SK-N-SH (cell line): Measurements from ENCODE around the gene PISD. TPM values are rescaled to one million over a fixed set of nuclear protein-coding genes. Genes with fewer than 3 reads are reported as not detected.

Experiments used
- CTCF ChIA-PET: fragments of 300-600, 350-600 bp; formaldehyde crosslinking; extraction: SDS; loops from one replicate; lab custom pipeline; 2021; lab: Yijun Ruan, JAX
- POLR2A ChIA-PET: fragments of 350-600 bp; sonication (Branson Sonifier 250); formaldehyde crosslinking; extraction: SDS; loops from one replicate; lab custom pipeline; 2020; ENCODE audit warnings: antibody characterized with exemption, inconsistent platforms; lab: Yijun Ruan, JAX
- DNase-seq: peaks from one replicate; pipeline ENCODE4 v3.0.0; 2012
- H2AFZ ChIP-seq: fragments of 200-600 bp; sonication (generic); 2 replicates; pipeline ENCODE4 v1.8.1; 2016; ENCODE audit warnings: antibody characterized with exemption, mild to moderate bottlenecking, low read depth
- H3F3A ChIP-seq: fragments of 200-600 bp; sonication (generic); replicated peaks from 2 replicates; pipeline ENCODE3; 2016; ENCODE audit warnings: antibody characterized with exemption, mild to moderate bottlenecking; ENCODE audit not compliant: insufficient read depth
- H3K27ac ChIP-seq, 2 experiments: fragments of 200-500 bp in 1 of 2; fragments of 200-600 bp in 1 of 2; sonication (Bioruptor generic) in 1 of 2; sonication (generic), shearing (Covaris generic) in 1 of 2; 2 replicates each; pipeline versions ENCODE4 v1.5.1 to v1.6.1; 2014 to 2016; ENCODE audit warnings: low read depth in 2 of 2, inconsistent platforms in 1 of 2, low read length in 1 of 2, mild to moderate bottlenecking in 1 of 2, mixed read lengths in 1 of 2
- H3K27me3 ChIP-seq: fragments of 200-600 bp; sonication (generic), shearing (Covaris generic); 2 replicates; pipeline ENCODE4 v1.6.1; 2016; ENCODE audit warnings: mixed run types; ENCODE audit not compliant: insufficient read depth
- H3K36me3 ChIP-seq, 2 experiments: fragments of 200-500 bp in 1 of 2; fragments of 200-600 bp in 1 of 2; sonication (Bioruptor generic) in 1 of 2; sonication (generic) in 1 of 2; replicated peaks in 1 of 2; 2 replicates each; pipeline versions ENCODE3 to v1.5.1; 2014 to 2016; ENCODE audit warnings: low read length in 1 of 2, mild to moderate bottlenecking in 1 of 2; ENCODE audit not compliant: insufficient read depth in 2 of 2, control insufficient read depth in 1 of 2
- H3K4me1 ChIP-seq, 2 experiments: fragments of 200-500 bp in 1 of 2; fragments of 200-600 bp in 1 of 2; sonication (Bioruptor generic) in 1 of 2; sonication (generic), shearing (Covaris generic) in 1 of 2; 2 replicates each; pipeline versions ENCODE4 v1.5.1 to v1.6.1; 2014 to 2016; ENCODE audit warnings: low read depth in 1 of 2, low read length in 1 of 2, mixed run types in 1 of 2; ENCODE audit not compliant: insufficient read depth in 2 of 2, control insufficient read depth in 1 of 2
- H3K4me2 ChIP-seq: fragments of 200-600 bp; sonication (generic), shearing (Covaris generic); 2 replicates; pipeline ENCODE4 v1.6.1; 2017; ENCODE audit warnings: mixed run types
- H3K4me3 ChIP-seq, 2 experiments: fragments of 200-500 bp in 1 of 2; fragments of 200-600 bp in 1 of 2; sonication (Bioruptor generic) in 1 of 2; sonication (generic), shearing (Covaris generic) in 1 of 2; 2 replicates each; pipeline versions ENCODE4 v1.5.1 to v1.8.1; 2014 to 2016; ENCODE audit warnings: low read depth in 2 of 2, inconsistent platforms in 1 of 2, low read length in 1 of 2, mild to moderate bottlenecking in 1 of 2, mixed read lengths in 1 of 2, moderate library complexity in 1 of 2
- H3K79me2 ChIP-seq: fragments of 200-600 bp; sonication (generic); 2 replicates; pipeline ENCODE4 v1.8.1; 2017; ENCODE audit warnings: mild to moderate bottlenecking; ENCODE audit not compliant: insufficient read depth
- H3K9ac ChIP-seq: fragments of 200-600 bp; sonication (generic); 2 replicates; pipeline ENCODE4 v1.6.1; 2017; ENCODE audit warnings: mixed run types
- H3K9me2 ChIP-seq: fragments of 200-600 bp; sonication (generic); 2 replicates; pipeline ENCODE4 v1.6.1; 2017; ENCODE audit warnings: mixed run types
- H3K9me3 ChIP-seq: fragments of 200-600 bp; sonication (generic); 2 replicates; pipeline ENCODE4 v1.6.1; 2017; ENCODE audit warnings: mixed run types, mild to moderate bottlenecking, moderate library complexity
- H4K20me1 ChIP-seq: fragments of 200-600 bp; sonication (generic); 2 replicates; pipeline ENCODE4 v1.6.1; 2017; ENCODE audit warnings: mild to moderate bottlenecking, mixed run types; ENCODE audit not compliant: insufficient read depth
- EP300 ChIP-seq, 2 experiments: IDR thresholded peaks; 2 replicates each; pipeline versions ENCODE4 v1.4.0 to v1.6.1; 2012; ENCODE audit warnings: borderline replicate concordance in 1 of 2, low read depth in 1 of 2, low read length in 1 of 2
- FOXM1 ChIP-seq: IDR thresholded peaks from 2 replicates; pipeline ENCODE4 v1.4.0; 2012; ENCODE audit warnings: low read depth, mild to moderate bottlenecking
- JUND ChIP-seq: IDR thresholded peaks from 2 replicates; pipeline ENCODE4 v1.4.0; 2012
- MXI1 ChIP-seq: IDR thresholded peaks from 2 replicates; pipeline ENCODE4 v1.6.1; 2012; ENCODE audit warnings: mild to moderate bottlenecking, low read depth, low read length, improper control_type of control experiment
- RCOR1 ChIP-seq: fragments of 150-350 bp; IDR thresholded peaks from 2 replicates; pipeline ENCODE4 v1.6.1; 2017; ENCODE audit warnings: antibody characterized with exemption, low read length
- RFX5 ChIP-seq: IDR thresholded peaks from 2 replicates; pipeline ENCODE4 v1.6.1; 2012; ENCODE audit warnings: mild to moderate bottlenecking, improper control_type of control experiment, low read length
- RXRA ChIP-seq: IDR thresholded peaks from 2 replicates; pipeline ENCODE4 v1.4.0; 2012; ENCODE audit warnings: low read depth, mild to moderate bottlenecking, borderline replicate concordance
- SIN3A ChIP-seq: IDR thresholded peaks from 2 replicates; pipeline ENCODE4 v1.6.1; 2012; ENCODE audit warnings: low read depth, mild to moderate bottlenecking, low read length, moderate library complexity, borderline replicate concordance
- TCF12 ChIP-seq: IDR thresholded peaks from 2 replicates; pipeline ENCODE4 v1.4.0; 2012
- TEAD4 ChIP-seq: IDR thresholded peaks from 2 replicates; pipeline ENCODE4 v1.4.0; 2012; ENCODE audit warnings: mild to moderate bottlenecking, borderline replicate concordance; ENCODE audit not compliant: insufficient read depth
- YY1 ChIP-seq: IDR thresholded peaks from 2 replicates; pipeline ENCODE4 v1.4.0; 2012; ENCODE audit warnings: low read depth, mild to moderate bottlenecking
- whole genome bisulfite sequencing: methylation state at CpG from one replicate; pipeline ENCODE4 v1.1.6; 2017; ENCODE audit warnings: low lambda C conversion rate; 5-methylcytosine and 5-hydroxymethylcytosine counted together
- polyA plus RNA-seq, 3 experiments: library from polyadenylated mRNA; depleted of rRNA; stranded (reverse); fragments of >200 nt; gene quantifications; 2 replicates each; pipeline ENCODE4 v1.2.3, GENCODE V29; 2012
- TF ChIP-seq, protein P1 (sequence below): IDR thresholded peaks from 2 replicates; pipeline ENCODE4 v1.4.0; 2012; ENCODE audit warnings: low read depth, borderline replicate concordance
- TF ChIP-seq, protein P2 (sequence below): IDR thresholded peaks from 2 replicates; pipeline ENCODE4 v1.4.0; 2012; ENCODE audit warnings: low read depth
- TF ChIP-seq, protein P3 (sequence below): IDR thresholded peaks from 2 replicates; pipeline ENCODE4; 2012
- TF ChIP-seq, protein P4 (sequence below): IDR thresholded peaks from 2 replicates; pipeline ENCODE4 v1.6.1; 2012; ENCODE audit warnings: mild to moderate bottlenecking, low read depth, low read length, moderate library complexity
- TF ChIP-seq, protein P5 (sequence below): fragments of 200-600 bp; sonication (generic); IDR thresholded peaks from 2 replicates; pipeline ENCODE4 v1.6.1; 2017; ENCODE audit warnings: antibody characterized with exemption, mild to moderate bottlenecking, moderate library complexity

Gene PISD
- polyA plus RNA-seq, 1 of the 3 experiments (the other 2 are of a cell fraction) = 34.9 TPM

DNA sequence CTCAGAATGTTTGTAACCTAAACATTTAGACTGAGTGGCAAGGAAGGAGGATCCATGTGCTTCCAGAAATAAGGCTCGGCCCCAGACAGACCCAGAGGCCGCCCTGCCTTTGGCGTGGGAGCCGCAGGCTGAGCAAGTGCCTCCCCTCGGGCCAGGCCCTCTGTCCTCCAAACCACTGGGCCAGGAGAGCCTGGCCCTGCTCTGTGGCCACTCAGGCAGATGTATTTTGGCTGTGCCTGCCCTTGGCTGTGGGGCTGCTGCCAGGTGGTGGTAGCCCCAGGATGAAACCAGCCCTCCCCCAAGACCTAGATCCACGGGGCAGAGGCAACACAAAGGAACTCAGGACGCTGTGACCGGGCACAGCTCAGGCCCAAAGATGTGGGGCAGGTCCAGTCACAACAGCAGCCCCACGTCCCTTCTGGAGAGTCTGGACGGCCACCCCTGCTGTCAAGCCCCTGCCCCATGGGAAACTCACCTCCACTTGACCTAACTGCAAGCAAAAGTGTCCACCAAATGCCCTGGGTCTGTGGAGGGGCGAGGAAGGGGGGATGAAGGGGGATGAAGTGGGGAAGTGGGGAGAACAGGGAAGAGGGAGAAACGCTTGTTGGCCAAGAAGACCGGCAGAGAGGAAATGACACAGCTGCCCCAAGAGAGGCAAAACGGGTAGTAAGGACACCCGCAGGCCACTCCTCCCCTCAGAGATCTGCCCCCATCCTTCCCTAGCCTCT, 24.0 kb downstream of the PISD start (continued):
- TF ChIP-seq, protein P1, sequence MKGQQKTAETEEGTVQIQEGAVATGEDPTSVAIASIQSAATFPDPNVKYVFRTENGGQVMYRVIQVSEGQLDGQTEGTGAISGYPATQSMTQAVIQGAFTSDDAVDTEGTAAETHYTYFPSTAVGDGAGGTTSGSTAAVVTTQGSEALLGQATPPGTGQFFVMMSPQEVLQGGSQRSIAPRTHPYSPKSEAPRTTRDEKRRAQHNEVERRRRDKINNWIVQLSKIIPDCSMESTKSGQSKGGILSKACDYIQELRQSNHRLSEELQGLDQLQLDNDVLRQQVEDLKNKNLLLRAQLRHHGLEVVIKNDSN = no peak
- TF ChIP-seq FOXM1 (no peak), MXI1 (no peak), RXRA (no peak), TCF12 (no peak), EP300 (IDR thresholded peaks at IDR 0.05; ENCODE audit: borderline replicate concordance in 1 of 2, low read depth in 1 of 2, low read length in 1 of 2) (no peak), RFX5 (no peak), JUND (no peak), SIN3A (no peak)
- TF ChIP-seq, protein P2, sequence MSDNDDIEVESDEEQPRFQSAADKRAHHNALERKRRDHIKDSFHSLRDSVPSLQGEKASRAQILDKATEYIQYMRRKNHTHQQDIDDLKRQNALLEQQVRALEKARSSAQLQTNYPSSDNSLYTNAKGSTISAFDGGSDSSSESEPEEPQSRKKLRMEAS = no peak
- TF ChIP-seq, protein P3, sequence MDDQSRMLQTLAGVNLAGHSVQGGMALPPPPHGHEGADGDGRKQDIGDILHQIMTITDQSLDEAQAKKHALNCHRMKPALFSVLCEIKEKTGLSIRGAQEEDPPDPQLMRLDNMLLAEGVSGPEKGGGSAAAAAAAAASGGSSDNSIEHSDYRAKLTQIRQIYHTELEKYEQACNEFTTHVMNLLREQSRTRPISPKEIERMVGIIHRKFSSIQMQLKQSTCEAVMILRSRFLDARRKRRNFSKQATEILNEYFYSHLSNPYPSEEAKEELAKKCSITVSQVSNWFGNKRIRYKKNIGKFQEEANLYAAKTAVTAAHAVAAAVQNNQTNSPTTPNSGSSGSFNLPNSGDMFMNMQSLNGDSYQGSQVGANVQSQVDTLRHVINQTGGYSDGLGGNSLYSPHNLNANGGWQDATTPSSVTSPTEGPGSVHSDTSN = no peak

DNA sequence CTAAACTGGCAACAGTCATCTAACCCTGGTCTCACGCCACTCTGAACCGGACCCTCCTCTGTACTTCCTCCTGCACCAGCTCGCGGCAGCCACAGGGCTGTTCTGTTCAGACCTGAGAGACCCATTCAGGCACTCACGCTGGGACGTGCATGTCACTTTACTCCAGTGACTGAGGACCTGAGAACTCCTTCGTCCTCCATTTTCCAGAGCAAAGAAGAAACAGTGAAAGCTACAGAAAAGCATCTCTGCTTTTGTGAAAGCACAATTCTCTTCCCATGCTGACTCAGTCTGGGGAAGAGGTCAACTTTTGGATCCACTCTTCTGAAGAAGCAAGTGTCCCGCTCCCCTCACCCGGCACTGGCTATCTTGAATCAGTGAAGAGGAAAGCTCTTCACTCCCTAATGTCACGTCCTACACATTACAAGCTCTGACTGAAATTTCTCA, 24.5 kb downstream of the PISD start:
- no peaks in the 10 kb centered on the region for H3F3A ChIP-seq
- 94% methylated on average over 10 of the region's 10 CpGs for WGBS
- no peaks in the 10 kb centered on the region; a peak in 1 of 4 replicates for H3K4me1 ChIP-seq
- H3K79me2 ChIP-seq = peaks cover 41% of the 10 kb centered on the region
- no peaks in the 10 kb centered on the region for H3K36me3 ChIP-seq
- H3K9me3 ChIP-seq = no peaks in the 10 kb centered on the region
- no peak overlapping the region for H3K4me2 ChIP-seq
- TF ChIP-seq, protein P1 = no peak
- TF ChIP-seq, protein P4, sequence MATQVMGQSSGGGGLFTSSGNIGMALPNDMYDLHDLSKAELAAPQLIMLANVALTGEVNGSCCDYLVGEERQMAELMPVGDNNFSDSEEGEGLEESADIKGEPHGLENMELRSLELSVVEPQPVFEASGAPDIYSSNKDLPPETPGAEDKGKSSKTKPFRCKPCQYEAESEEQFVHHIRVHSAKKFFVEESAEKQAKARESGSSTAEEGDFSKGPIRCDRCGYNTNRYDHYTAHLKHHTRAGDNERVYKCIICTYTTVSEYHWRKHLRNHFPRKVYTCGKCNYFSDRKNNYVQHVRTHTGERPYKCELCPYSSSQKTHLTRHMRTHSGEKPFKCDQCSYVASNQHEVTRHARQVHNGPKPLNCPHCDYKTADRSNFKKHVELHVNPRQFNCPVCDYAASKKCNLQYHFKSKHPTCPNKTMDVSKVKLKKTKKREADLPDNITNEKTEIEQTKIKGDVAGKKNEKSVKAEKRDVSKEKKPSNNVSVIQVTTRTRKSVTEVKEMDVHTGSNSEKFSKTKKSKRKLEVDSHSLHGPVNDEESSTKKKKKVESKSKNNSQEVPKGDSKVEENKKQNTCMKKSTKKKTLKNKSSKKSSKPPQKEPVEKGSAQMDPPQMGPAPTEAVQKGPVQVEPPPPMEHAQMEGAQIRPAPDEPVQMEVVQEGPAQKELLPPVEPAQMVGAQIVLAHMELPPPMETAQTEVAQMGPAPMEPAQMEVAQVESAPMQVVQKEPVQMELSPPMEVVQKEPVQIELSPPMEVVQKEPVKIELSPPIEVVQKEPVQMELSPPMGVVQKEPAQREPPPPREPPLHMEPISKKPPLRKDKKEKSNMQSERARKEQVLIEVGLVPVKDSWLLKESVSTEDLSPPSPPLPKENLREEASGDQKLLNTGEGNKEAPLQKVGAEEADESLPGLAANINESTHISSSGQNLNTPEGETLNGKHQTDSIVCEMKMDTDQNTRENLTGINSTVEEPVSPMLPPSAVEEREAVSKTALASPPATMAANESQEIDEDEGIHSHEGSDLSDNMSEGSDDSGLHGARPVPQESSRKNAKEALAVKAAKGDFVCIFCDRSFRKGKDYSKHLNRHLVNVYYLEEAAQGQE = no peak
- TF ChIP-seq RXRA (no peak), YY1 (no peak), RCOR1 (no peak), FOXM1 (no peak), TEAD4 (no peak)
- TF ChIP-seq, protein P5, sequence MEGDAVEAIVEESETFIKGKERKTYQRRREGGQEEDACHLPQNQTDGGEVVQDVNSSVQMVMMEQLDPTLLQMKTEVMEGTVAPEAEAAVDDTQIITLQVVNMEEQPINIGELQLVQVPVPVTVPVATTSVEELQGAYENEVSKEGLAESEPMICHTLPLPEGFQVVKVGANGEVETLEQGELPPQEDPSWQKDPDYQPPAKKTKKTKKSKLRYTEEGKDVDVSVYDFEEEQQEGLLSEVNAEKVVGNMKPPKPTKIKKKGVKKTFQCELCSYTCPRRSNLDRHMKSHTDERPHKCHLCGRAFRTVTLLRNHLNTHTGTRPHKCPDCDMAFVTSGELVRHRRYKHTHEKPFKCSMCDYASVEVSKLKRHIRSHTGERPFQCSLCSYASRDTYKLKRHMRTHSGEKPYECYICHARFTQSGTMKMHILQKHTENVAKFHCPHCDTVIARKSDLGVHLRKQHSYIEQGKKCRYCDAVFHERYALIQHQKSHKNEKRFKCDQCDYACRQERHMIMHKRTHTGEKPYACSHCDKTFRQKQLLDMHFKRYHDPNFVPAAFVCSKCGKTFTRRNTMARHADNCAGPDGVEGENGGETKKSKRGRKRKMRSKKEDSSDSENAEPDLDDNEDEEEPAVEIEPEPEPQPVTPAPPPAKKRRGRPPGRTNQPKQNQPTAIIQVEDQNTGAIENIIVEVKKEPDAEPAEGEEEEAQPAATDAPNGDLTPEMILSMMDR = no peak
- TF ChIP-seq, protein P3 = no peak
- no peak overlapping the region for H3K9ac ChIP-seq
- H2AFZ ChIP-seq = no peak overlapping the region
- ChIA-PET CTCF (interaction anchor here (1.2 to 1.8 kb wide), 3 partner anchors 20 to 81 kb away, joined by 3 to 5 read pairs (median 4); no protein-coding TSS in a partner anchor), POLR2A (interaction anchor here (0.9 kb wide), 1 partner anchor 121 kb away, joined by 3 read pairs; no protein-coding TSS in a partner anchor)
- H3K9me2 ChIP-seq = no peaks in the 10 kb centered on the region
- DNase-seq = no peak
- no peaks in the 10 kb centered on the region for H3K27me3 ChIP-seq
- H4K20me1 ChIP-seq = peaks cover 15% of the 10 kb centered on the region; the same call in 1 of the 2 replicates
- no peak overlapping the region for H3K4me3 ChIP-seq
- H3K27ac ChIP-seq = no peak overlapping the region
